Measurements from ENCODE around the gene CD248.

GRCh38 chr11:66268244-66268951 lies 48.4 kb downstream of the CD248 start, which contains the start of gene RAB1B:
- TF ChIP-seq CTCF (IDR thresholded peaks at IDR 0.05) (no peak), EZH2 (IDR thresholded peaks at IDR 0.05; ENCODE audit: borderline replicate concordance, insufficient read depth, low read depth, low read length, poor library complexity, severe bottlenecking) (no peak)
